ENCODE measurements around the gene TBATA. TPM values are rescaled to one million over a fixed set of nuclear protein-coding genes. Genes with fewer than 3 reads are reported as not detected.

The TBATA gene
- polyA plus RNA-seq, 1 donor (not counting 4 experiments of a cell fraction or from before 2014, with no cell fraction given): not detected

GRCh38 chr10:70816220-70816894 is 31.2 kb upstream of the TBATA start:
- DNase-seq (ENCODE audit: low read depth, low spot score) (no peak), FAIRE-seq (peak; percentile 96)
- H3K27ac ChIP-seq (ENCODE audit: control insufficient read depth, insufficient read depth, low read length): peak overlapping the region; percentile 64
- no peaks in the 10 kb centered on the region for H3K27me3 ChIP-seq (ENCODE audit: control insufficient read depth, extremely low read depth, insufficient read depth, low read length)
- H3K79me2 ChIP-seq (ENCODE audit: control insufficient read depth, insufficient read depth, low read length): peaks cover 27% of the 10 kb centered on the region
- dilution Hi-C loops (cut with MboI; ENCODE audit: extremely low pct_ligation_motif_present, low sequenced_read_pairs): no loop called here
- peak overlapping the region; percentile 73 to 87 (median 77) for H3K4me3 ChIP-seq (ENCODE audit: control insufficient read depth in 2 of 3, extremely low read depth in 1 of 3, insufficient read depth in 2 of 3, low read depth in 1 of 3, low read length in 3 of 3)
- H3K9me3 ChIP-seq (ENCODE audit: control insufficient read depth, low read depth, low read length): no peaks in the 10 kb centered on the region
- peak overlapping the region; percentile 70 for H2AFZ ChIP-seq (ENCODE audit: control insufficient read depth, low read length)
- H4K20me1 ChIP-seq (ENCODE audit: control insufficient read depth, extremely low read depth, insufficient read depth, low read length): no peaks in the 10 kb centered on the region
- peaks cover 4 to 19% of the 10 kb centered on the region in 2 experiments for H3K36me3 ChIP-seq (ENCODE audit: control insufficient read depth in 2 of 2, extremely low read depth in 1 of 2, insufficient read depth in 2 of 2, low read length in 2 of 2)
- H3K9ac ChIP-seq (ENCODE audit: control insufficient read depth, extremely low read depth, insufficient read depth, low read length): peak overlapping the region; percentile 76
- no peaks in the 10 kb centered on the region for H3K4me1 ChIP-seq (ENCODE audit: control insufficient read depth, extremely low read depth, insufficient read depth, low read length)
- H3K4me2 ChIP-seq (ENCODE audit: control insufficient read depth, extremely low read depth, insufficient read depth, low read depth, low read length): peak overlapping the region; percentile 74
- no peak for TF ChIP-seq EZH2 (IDR thresholded peaks at IDR 0.05; ENCODE audit: low read length)
- TF ChIP-seq, protein P1, sequence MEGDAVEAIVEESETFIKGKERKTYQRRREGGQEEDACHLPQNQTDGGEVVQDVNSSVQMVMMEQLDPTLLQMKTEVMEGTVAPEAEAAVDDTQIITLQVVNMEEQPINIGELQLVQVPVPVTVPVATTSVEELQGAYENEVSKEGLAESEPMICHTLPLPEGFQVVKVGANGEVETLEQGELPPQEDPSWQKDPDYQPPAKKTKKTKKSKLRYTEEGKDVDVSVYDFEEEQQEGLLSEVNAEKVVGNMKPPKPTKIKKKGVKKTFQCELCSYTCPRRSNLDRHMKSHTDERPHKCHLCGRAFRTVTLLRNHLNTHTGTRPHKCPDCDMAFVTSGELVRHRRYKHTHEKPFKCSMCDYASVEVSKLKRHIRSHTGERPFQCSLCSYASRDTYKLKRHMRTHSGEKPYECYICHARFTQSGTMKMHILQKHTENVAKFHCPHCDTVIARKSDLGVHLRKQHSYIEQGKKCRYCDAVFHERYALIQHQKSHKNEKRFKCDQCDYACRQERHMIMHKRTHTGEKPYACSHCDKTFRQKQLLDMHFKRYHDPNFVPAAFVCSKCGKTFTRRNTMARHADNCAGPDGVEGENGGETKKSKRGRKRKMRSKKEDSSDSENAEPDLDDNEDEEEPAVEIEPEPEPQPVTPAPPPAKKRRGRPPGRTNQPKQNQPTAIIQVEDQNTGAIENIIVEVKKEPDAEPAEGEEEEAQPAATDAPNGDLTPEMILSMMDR (optimal IDR thresholded peaks at IDR 0.05 in 1 of 3, IDR thresholded peaks at IDR 0.05 in 1 of 3, conservative IDR thresholded peaks at IDR 0.05 in 1 of 3; ENCODE audit: extremely low read depth in 1 of 3, insufficient read depth in 2 of 3, low read length in 3 of 3): no peak
- no peaks in the 10 kb centered on the region for H3K9me1 ChIP-seq (ENCODE audit: control insufficient read depth, extremely low read depth, insufficient read depth, low read length)

GRCh38 chr10:70815504-70816219 is 30.5 kb upstream of the TBATA start, which contains the start of gene SGPL1:
SGPL1 (plus strand) TSS chr10:70815948; CDS start chr10:70816854, 906 bp downstream.
- H3K4me1 ChIP-seq (ENCODE audit: control insufficient read depth, extremely low read depth, insufficient read depth, low read length): no peaks in the 10 kb centered on the region
- H3K9me3 ChIP-seq (ENCODE audit: control insufficient read depth, low read depth, low read length): no peaks in the 10 kb centered on the region
- TF ChIP-seq, protein P1 (optimal IDR thresholded peaks at IDR 0.05 in 1 of 3, IDR thresholded peaks at IDR 0.05 in 1 of 3, conservative IDR thresholded peaks at IDR 0.05 in 1 of 3; ENCODE audit: extremely low read depth in 1 of 3, insufficient read depth in 2 of 3, low read length in 3 of 3): peak; percentile 83 to 96 (median 91)
- TF ChIP-seq EZH2 (IDR thresholded peaks at IDR 0.05; ENCODE audit: low read length): no peak
- FAIRE-seq (peak; percentile 9), DNase-seq (ENCODE audit: low read depth, low spot score) (no peak)
- H3K9me1 ChIP-seq (ENCODE audit: control insufficient read depth, extremely low read depth, insufficient read depth, low read length): no peaks in the 10 kb centered on the region
- H3K9ac ChIP-seq (ENCODE audit: control insufficient read depth, extremely low read depth, insufficient read depth, low read length): peak within 1 kb of the TSS; percentile 76
- peak within 1 kb of the TSS; percentile 64 for H3K27ac ChIP-seq (ENCODE audit: control insufficient read depth, insufficient read depth, low read length)
- dilution Hi-C loops (cut with MboI; ENCODE audit: extremely low pct_ligation_motif_present, low sequenced_read_pairs): no loop called here
- no peaks in the 10 kb centered on the region for H4K20me1 ChIP-seq (ENCODE audit: control insufficient read depth, extremely low read depth, insufficient read depth, low read length)
- peaks cover 4 to 13% of the 10 kb centered on the region in 2 experiments for H3K36me3 ChIP-seq (ENCODE audit: control insufficient read depth in 2 of 2, extremely low read depth in 1 of 2, insufficient read depth in 2 of 2, low read length in 2 of 2)
- H3K4me3 ChIP-seq (ENCODE audit: control insufficient read depth in 2 of 3, extremely low read depth in 1 of 3, insufficient read depth in 2 of 3, low read depth in 1 of 3, low read length in 3 of 3): peak within 1 kb of the TSS; percentile 73 to 87 (median 77)
- no peaks in the 10 kb centered on the region for H3K27me3 ChIP-seq (ENCODE audit: control insufficient read depth, extremely low read depth, insufficient read depth, low read length)
- peak within 1 kb of the TSS; percentile 70 for H2AFZ ChIP-seq (ENCODE audit: control insufficient read depth, low read length)
- peaks cover 22% of the 10 kb centered on the region for H3K79me2 ChIP-seq (ENCODE audit: control insufficient read depth, insufficient read depth, low read length)
- H3K4me2 ChIP-seq (ENCODE audit: control insufficient read depth, extremely low read depth, insufficient read depth, low read depth, low read length): peak within 1 kb of the TSS; percentile 74
